Lower leg skin (tissue), 4 donors: Measurements from ENCODE around the gene ZNF335. TPM values are rescaled to one million over a fixed set of nuclear protein-coding genes. Genes with fewer than 3 reads are reported as not detected.
"Not testable (repeated sequence)": the region's sequence is repeated elsewhere in the genome, so short reads cannot be mapped to it uniquely, and the experiment has no call there.

ENCODE experiments used
- DNase-seq, 2 donors: peaks; one replicate each; pipeline ENCODE4 v3.0.0-alpha.2; 2019; ENCODE audit warnings: low spot score in 2 of 2
- H3K4me3 ChIP-seq: fragments of 200-600 bp; sonication (generic); 2 replicates; pipeline ENCODE4 v1.5.1; 2017; ENCODE audit warnings: mild to moderate bottlenecking, low read depth; ENCODE audit not compliant: poor library complexity, severe bottlenecking
- POLR2A ChIP-seq, 2 donors: fragments of 450-650 bp; IDR thresholded peaks; one replicate each; pipeline ENCODE4 v1.6.1; 2016 to 2017; ENCODE audit warnings: antibody characterized with exemption in 2 of 2, mild to moderate bottlenecking in 1 of 2, moderate library complexity in 1 of 2
- WGBS, 2 donors: methylation state at CpG; one replicate each; pipeline ENCODE4 v1.1.5; 2018; 5-methylcytosine and 5-hydroxymethylcytosine counted together
- intact Hi-C: fragments of 100-400 bp; cut with DNase I; formaldehyde crosslinking; loops from one replicate; pipeline ENCODE4 v1.15.0; 2023; ENCODE audit warnings: low total_unique reads
- total RNA-seq, 4 donors: library from RNA; depleted of rRNA; stranded (reverse); fragments of >200 nt; gene quantifications; one replicate each; pipeline ENCODE4 v1.1.0, GENCODE V29; 2016
- TF ChIP-seq, protein P1 (sequence below), 3 donors: fragments of 450-650 bp; IDR thresholded peaks; one replicate each; pipeline ENCODE4 v1.5.1; 2016; ENCODE audit warnings: antibody characterized with exemption in 3 of 3, mild to moderate bottlenecking in 3 of 3, moderate library complexity in 2 of 3

The ZNF335 gene
- total RNA-seq, 4 donors from 2014 or later: 21.6 to 38.6 (median 30.7) TPM

DNA sequence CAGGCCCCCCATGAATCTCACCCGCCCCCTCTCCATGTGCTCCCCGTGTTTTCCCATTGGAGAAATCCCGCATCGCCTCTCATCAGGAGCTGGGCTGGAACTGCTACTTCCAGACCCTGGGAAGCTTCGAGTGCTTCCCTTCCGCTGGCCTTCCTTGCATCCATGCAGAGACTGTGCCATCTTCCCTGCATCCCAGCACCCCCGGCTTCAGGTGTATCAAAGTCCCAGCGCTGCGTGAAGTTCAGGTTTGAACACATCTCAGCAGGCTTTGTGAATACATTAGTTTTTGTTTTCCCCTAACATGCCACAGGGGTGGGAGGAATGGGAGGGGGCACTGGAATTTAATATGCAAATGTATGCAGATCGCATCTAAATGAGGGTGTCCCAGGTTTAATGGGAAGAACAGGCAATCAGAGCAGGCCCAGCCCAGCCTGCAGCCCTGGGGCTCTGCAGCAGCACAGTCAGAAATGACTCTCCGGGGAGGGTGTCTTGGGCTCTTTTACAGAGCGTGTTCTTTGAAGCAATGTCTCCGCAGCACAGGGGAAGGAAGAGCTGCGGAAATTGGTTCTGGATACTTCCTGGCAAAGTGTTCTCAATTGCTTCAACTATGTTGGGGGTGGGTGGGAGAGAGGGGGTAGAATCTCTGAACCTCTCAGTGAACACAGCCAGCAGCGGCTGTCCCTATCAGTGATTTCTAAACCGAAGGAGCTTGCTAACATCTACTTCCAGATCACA is 28.4 kb upstream of the ZNF335 start:
- H3K4me3 ChIP-seq: no peak overlapping the region
- TF ChIP-seq, protein P1, sequence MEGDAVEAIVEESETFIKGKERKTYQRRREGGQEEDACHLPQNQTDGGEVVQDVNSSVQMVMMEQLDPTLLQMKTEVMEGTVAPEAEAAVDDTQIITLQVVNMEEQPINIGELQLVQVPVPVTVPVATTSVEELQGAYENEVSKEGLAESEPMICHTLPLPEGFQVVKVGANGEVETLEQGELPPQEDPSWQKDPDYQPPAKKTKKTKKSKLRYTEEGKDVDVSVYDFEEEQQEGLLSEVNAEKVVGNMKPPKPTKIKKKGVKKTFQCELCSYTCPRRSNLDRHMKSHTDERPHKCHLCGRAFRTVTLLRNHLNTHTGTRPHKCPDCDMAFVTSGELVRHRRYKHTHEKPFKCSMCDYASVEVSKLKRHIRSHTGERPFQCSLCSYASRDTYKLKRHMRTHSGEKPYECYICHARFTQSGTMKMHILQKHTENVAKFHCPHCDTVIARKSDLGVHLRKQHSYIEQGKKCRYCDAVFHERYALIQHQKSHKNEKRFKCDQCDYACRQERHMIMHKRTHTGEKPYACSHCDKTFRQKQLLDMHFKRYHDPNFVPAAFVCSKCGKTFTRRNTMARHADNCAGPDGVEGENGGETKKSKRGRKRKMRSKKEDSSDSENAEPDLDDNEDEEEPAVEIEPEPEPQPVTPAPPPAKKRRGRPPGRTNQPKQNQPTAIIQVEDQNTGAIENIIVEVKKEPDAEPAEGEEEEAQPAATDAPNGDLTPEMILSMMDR (IDR thresholded peaks at IDR 0.05): no peak
- no peak for TF ChIP-seq POLR2A (IDR thresholded peaks at IDR 0.05)
- 30 to 31% methylated on average over 16 of the region's 16 CpGs for WGBS, 2 donors
- intact Hi-C loops: no loop called here
- no peak for DNase-seq

- 79 to 82% methylated on average over 4 of the region's 4 CpGs for WGBS, 2 donors
Measured at GRCh38 chr20:45999557-46000261, 27.7 kb upstream of the ZNF335 start.

DNA sequence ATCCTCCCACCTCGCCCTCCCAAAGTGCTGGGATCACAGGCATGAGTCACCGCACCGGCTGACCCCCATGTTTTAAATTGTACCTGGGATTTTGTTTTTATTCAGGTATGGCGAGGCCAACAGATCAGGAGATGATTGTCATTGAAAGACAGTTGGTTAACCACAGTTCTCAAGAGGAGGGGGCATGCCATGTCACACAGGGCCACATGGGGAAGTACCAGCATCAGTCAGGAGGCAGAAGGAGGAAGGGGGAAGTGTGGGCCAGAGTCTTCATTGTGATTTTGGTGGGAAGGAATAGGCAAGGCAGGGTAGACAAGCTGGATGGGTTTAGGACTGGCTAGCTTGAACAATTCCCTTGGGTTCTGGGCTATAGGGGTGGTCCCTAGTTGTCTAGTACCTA is 26.8 kb upstream of the ZNF335 start:
- DNase-seq: no peak
- no peak for TF ChIP-seq POLR2A (IDR thresholded peaks at IDR 0.05)
- TF ChIP-seq, protein P1 (IDR thresholded peaks at IDR 0.05): no peak
- intact Hi-C loops: no loop called here
- H3K4me3 ChIP-seq: no peak overlapping the region
- WGBS, 2 donors: 69 to 83% methylated on average over 4 of the region's 4 CpGs

More at GRCh38 chr20:45999557-46000261, 27.7 kb upstream of the ZNF335 start:
- no peak for DNase-seq
- intact Hi-C loops: no loop called here
- TF ChIP-seq, protein P1 (IDR thresholded peaks at IDR 0.05): no peak
- TF ChIP-seq POLR2A (IDR thresholded peaks at IDR 0.05): no peak
- H3K4me3 ChIP-seq: no peak overlapping the region

DNA sequence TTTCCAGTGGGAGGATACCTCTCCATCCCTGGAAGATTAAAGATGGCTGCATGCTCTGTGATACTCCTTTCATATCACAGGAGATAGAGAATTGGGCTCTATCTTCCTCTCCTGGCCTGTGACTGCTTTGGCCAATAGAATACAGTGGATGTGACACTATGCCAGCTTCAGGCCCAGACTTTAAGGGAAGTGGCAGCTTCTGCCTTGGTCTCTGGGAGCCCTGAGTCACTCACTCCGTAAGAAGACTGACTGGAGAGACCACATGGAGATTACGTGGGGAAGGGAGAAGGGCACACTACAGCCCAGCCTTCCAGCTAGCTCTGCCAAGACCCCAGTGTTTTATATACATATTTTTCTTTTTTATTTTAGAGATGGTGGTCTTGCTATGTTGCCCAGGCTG is 26.3 kb upstream of the ZNF335 start:
- no peak for TF ChIP-seq POLR2A (IDR thresholded peaks at IDR 0.05)
- TF ChIP-seq, protein P1 (IDR thresholded peaks at IDR 0.05): no peak
- intact Hi-C loops: no loop called here
- DNase-seq: no peak
- 56 to 65% methylated on average over 2 of the region's 2 CpGs for WGBS, 2 donors
- no peak overlapping the region for H3K4me3 ChIP-seq

DNA sequence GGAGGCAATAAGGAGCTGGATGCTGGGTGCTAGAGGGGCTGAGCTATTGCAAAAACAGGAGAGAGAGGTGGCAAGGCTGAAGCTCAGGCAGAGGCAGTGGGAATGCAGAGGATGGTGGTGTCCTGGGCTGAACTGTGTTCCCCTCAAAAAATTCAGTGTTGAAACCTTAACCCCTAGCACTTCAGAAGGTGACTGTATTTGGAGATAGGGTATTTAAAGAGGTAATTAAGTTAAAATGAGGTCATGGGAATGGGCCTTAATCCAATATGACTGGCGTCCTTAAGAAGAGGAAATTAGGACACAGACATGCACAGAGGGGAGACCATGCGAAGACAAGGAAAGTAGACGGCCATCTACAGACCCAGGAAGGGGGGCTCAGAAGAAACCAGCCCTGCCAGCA is 25.2 kb upstream of the ZNF335 start:
- intact Hi-C loops: no loop called here
- WGBS, 2 donors: 24 to 30% methylated on average over 3 of the region's 3 CpGs
- no peak overlapping the region for H3K4me3 ChIP-seq
- TF ChIP-seq, protein P1 (IDR thresholded peaks at IDR 0.05): no peak
- no peak for TF ChIP-seq POLR2A (IDR thresholded peaks at IDR 0.05)
- DNase-seq: no peak

GRCh38 chr20:45995495-45996097 is 23.6 kb upstream of the ZNF335 start:
- not testable (repeated sequence) for DNase-seq

More at GRCh38 chr20:45995495-45996097, 23.6 kb upstream of the ZNF335 start:
- H3K4me3 ChIP-seq, intact Hi-C loops: not testable (repeated sequence)
- 70 to 77% methylated on average over 6 of the region's 6 CpGs for WGBS, 2 donors
